ENCODE results near the gene PLEKHO2. TPM values are rescaled to one million over a fixed set of nuclear protein-coding genes. Genes with fewer than 3 reads are reported as not detected.
A peak's percentile ranks its signal among the peaks of the same experiment; 100 is the strongest.

Gene PLEKHO2
- total RNA-seq, 1 donor from 2014 or later: 8.8 TPM

- no peaks in the 10 kb centered on the region for H3K9me3 Mint-ChIP-seq
- peaks cover 4% of the 10 kb centered on the region for H3K36me3 Mint-ChIP-seq
- H3K4me3 Mint-ChIP-seq: no peak overlapping the region
- no peaks in the 10 kb centered on the region for H3K27me3 Mint-ChIP-seq (ENCODE audit: low read depth)
- no peak for DNase-seq (ENCODE audit: low spot score in 2 of 2, unreplicated experiment in 2 of 2)
- H3K27ac Mint-ChIP-seq: no peak overlapping the region
- TF ChIP-seq CTCF (IDR thresholded peaks at IDR 0.05; ENCODE audit: unreplicated experiment): no peak
- peaks cover 40% of the 10 kb centered on the region for H3K4me1 Mint-ChIP-seq
Observed at GRCh38 chr15:64847876-64848716, 6.4 kb downstream of the PLEKHO2 start.

- Mint-ChIP-seq H3K36me3 (peaks cover 4% of the 10 kb centered on the region), H3K4me3 (no peak overlapping the region), H3K27me3 (ENCODE audit: low read depth) (no peaks in the 10 kb centered on the region), H3K9me3 (no peaks in the 10 kb centered on the region), H3K27ac (no peak overlapping the region), H3K4me1 (peaks cover 15% of the 10 kb centered on the region)
- TF ChIP-seq CTCF (IDR thresholded peaks at IDR 0.05; ENCODE audit: unreplicated experiment): no peak
- DNase-seq (ENCODE audit: low spot score in 2 of 2, unreplicated experiment in 2 of 2): no peak
Observed at GRCh38 chr15:64850778-64851502, 9.2 kb downstream of the PLEKHO2 start.

- no peak for DNase-seq (ENCODE audit: low spot score in 2 of 2, unreplicated experiment in 2 of 2)
- H3K4me3 Mint-ChIP-seq: no peak overlapping the region
- H3K36me3 Mint-ChIP-seq: peaks cover 4% of the 10 kb centered on the region
- H3K27ac Mint-ChIP-seq: peak overlapping the region; percentile 73
- no peak for TF ChIP-seq CTCF (IDR thresholded peaks at IDR 0.05; ENCODE audit: unreplicated experiment)
- H3K9me3 Mint-ChIP-seq: no peaks in the 10 kb centered on the region
- no peaks in the 10 kb centered on the region for H3K27me3 Mint-ChIP-seq (ENCODE audit: low read depth)
- peaks cover 19% of the 10 kb centered on the region for H3K4me1 Mint-ChIP-seq
Observed at GRCh38 chr15:64851503-64851840, 9.8 kb downstream of the PLEKHO2 start.

GRCh38 chr15:64854041-64854440 lies 12.3 kb downstream of the PLEKHO2 start:
- no peak for TF ChIP-seq CTCF (IDR thresholded peaks at IDR 0.05; ENCODE audit: unreplicated experiment)
- H3K9me3 Mint-ChIP-seq: no peaks in the 10 kb centered on the region
- no peak overlapping the region for H3K4me3 Mint-ChIP-seq
- H3K36me3 Mint-ChIP-seq: peaks cover 4% of the 10 kb centered on the region
- no peak overlapping the region for H3K27ac Mint-ChIP-seq
- peaks cover 31% of the 10 kb centered on the region for H3K4me1 Mint-ChIP-seq
- no peaks in the 10 kb centered on the region for H3K27me3 Mint-ChIP-seq (ENCODE audit: low read depth)
- DNase-seq (ENCODE audit: low spot score in 2 of 2, unreplicated experiment in 2 of 2): no peak

GRCh38 chr15:64854526-64854925 lies 12.8 kb downstream of the PLEKHO2 start:
- Mint-ChIP-seq H3K4me1 (peaks cover 31% of the 10 kb centered on the region), H3K27me3 (ENCODE audit: low read depth) (no peaks in the 10 kb centered on the region), H3K4me3 (no peak overlapping the region), H3K36me3 (peaks cover 4% of the 10 kb centered on the region), H3K9me3 (no peaks in the 10 kb centered on the region), H3K27ac (no peak overlapping the region)
- TF ChIP-seq CTCF (IDR thresholded peaks at IDR 0.05; ENCODE audit: unreplicated experiment): no peak
- no peak for DNase-seq (ENCODE audit: low spot score in 2 of 2, unreplicated experiment in 2 of 2)
